ENCODE data around the gene NLRC4.

- TF ChIP-seq ELF4 (IDR thresholded peaks at IDR 0.05) (no peak), FOXM1 (IDR thresholded peaks at IDR 0.05; ENCODE audit: borderline replicate concordance) (no peak), BHLHE40 (IDR thresholded peaks at IDR 0.05; ENCODE audit: borderline replicate concordance) (no peak), TARDBP (IDR thresholded peaks at IDR 0.05) (no peak), FOXA1 (IDR thresholded peaks at IDR 0.05) (no peak), SUZ12 (IDR thresholded peaks at IDR 0.05) (no peak), HDGF (IDR thresholded peaks at IDR 0.05; ENCODE audit: borderline replicate concordance) (no peak), ARNT (IDR thresholded peaks at IDR 0.05) (no peak), SP1 (IDR thresholded peaks at IDR 0.05) (no peak), NFRKB (IDR thresholded peaks at IDR 0.05) (no peak), PKNOX1 (IDR thresholded peaks at IDR 0.05) (no peak), L3MBTL2 (conservative IDR thresholded peaks at IDR 0.05) (no peak), ZNF384 (IDR thresholded peaks at IDR 0.05) (no peak)
Measured at GRCh38 chr2:32222966-32223365, 41.7 kb downstream of the NLRC4 start.
